GM21786 (cell line): ENCODE measurements around the gene DROSHA.
"Not testable (repeated sequence)": the region's sequence is repeated elsewhere in the genome, so short reads cannot be mapped to it uniquely, and the experiment has no call there.

Experiments used
- ATAC-seq: cut with Tn5 transposase; IDR thresholded peaks from one replicate; pipeline ENCODE4 v1.9.1; 2021; ENCODE audit not compliant: unreplicated experiment

Gene DROSHA

DNA sequence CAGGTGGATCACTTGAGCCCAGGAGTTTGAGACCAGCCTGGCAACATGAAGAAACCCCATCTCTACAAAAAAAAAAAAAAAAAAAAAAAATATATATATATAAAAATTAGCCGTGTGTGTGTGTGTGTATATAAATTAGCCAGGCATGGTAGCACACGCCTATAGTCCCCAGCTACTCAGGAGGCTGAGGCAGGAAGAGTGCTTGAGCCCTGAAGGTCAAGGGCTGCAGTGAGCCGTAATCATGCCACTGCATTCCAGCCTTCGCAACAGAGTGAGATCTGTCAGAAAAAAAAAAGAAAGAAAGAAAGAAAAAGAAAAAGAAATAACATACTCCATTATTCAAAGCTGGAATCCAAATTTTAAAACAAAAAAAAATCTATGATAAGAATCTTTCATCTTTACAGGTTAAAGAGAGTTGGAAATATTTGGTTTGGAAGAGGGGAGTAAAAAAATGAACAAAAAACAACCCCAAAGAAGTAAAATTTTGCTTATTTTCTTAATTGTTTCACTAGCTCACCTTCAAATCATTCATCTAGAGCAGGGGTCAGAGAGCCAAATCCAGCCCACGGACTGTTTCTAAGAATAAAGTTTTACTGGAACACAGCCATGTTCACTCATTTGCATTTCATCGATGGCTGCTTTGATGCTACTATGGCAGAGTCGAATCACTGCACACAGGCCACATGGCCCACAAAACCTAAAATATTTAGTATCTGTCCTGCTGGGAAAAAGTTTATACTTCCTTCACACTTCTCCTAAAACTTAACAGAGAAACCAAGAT, 109.9 kb downstream of the DROSHA start:
- ATAC-seq: no peak

DNA sequence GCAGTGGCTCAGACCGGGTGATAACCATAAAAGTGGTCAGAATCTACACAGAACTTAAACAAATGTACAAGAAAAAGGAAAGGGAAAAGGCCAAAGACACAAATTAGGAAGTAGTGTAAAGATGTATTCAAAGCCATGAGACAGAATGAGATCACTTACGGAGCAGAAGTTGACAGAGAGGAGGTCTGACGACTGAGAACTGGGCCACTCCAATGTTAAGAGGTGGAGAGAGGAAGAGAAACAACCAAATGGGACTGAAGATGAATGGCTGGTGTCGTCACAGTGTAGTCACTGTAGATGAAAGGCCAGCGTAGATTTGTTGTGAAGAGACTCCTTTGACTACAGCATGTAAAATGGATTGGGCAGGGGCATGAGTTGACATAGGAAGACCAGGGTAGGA, 114.4 kb downstream of the DROSHA start:
- ATAC-seq: no peak

DNA sequence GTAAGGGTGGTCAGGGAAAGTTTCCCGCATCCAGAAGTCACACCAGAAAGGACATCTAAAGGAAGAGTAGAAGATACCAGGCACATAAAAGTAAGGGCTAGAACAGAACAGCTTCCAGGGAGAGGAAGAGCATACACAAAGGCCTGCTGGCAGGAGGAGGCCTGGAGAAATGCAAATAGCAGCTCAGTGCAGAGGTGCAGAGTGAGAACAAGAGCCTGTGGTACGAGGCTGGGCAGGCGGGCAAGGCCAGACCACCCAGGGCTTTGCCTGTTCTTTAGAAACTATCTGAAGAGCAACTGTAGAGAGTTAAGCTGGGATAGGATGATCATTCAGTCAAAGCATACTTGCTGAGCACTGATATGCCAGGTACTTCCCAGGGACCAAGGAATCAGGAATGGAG, 115.3 kb downstream of the DROSHA start:
- no peak for ATAC-seq

DNA sequence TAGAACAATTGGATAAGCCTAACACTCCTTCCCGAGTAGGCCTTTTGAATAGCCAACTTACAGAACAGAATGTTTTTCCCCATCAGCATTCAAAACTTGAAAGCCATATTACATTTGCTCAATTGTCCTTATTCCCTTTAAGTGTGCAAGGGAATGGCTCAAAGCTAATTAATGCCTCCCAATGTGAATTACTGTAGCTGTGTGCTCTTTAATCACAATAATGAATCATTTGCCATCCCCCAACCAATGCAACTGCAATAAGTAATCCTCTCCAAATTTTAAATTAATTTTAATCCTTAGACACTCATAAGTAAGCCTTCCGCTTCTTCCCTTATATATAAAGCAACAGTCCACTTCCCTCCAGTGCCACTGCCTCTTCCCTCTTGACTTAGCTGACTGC, 115.9 kb downstream of the DROSHA start:
- no peak for ATAC-seq

DNA sequence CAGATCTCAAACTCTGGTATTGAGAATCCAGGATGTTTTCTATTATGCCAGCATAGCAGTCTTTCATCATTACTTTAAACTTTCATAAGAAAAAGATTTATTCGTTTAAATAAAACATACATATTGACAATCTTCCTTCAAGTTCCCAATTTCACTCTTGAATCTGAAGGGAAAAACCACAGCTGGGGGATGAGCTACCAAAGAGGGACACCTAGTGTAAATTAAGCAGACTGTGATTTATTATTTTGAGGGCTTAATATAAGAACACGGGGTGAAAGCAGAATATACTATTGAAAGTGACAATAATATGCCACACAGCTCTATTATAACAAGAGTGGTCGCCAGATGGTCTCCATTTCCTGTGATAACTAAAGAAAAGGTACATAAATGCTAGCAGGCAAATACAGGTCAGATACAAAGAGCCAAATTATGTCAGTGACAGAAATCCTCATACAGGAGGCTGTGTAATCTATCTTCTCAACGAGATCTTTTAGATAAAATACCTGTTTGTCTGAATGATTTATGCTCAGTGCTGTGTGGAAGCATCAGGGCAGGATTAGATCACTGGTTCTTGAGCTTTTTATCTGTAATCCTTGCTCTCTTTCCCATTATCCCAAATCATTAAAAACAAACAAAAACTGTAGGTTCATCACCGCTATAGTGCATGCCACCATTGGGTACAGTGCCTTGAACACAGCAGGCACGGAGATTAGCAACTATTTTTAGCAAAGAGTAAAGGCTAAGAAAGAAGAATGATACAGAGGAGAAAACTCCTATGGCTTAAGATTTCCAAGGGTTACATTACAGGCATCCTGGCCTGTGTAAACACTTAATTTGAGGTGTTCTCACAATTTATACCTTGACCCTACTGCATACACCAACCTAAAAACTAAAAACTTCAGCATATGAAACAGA, 116.6 kb downstream of the DROSHA start:
- ATAC-seq: no peak

DNA sequence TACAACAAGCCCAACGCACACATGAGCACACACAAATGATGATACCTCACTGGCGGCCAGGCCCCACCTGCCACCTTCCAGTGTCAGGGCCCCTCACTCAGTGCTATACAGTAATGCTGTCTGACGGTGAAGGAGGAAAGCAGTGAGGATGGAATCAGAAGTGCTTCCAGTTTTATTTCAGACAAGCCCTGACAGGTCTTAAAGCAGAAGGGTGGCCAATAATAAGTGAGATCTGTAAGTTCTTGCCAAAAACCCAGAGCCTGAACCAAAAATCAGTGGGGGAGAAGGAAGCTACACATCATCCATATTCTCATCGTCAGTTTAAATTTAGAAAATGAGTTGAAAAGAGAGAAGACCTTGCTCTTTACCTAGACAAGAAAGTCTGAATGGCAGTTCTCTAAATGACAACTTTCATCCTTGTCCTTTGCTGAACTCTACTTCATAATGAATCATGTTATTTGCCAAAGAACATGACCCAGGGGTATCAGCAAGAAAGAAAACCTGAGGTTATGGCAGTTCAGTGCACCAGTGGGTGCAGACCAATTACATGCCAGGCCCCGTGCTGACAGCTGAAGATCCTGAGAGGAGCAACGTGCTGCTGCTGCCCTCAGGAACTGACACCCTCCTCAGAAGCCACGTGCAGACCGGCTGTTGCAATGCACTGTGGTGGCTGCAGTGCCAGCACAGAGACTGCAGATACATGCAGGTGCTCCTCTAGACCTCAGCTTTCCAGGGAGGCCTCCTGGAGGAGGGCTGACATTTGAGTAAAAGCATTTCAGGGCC, 118.7 kb downstream of the DROSHA start:
- ATAC-seq: no peak

DNA sequence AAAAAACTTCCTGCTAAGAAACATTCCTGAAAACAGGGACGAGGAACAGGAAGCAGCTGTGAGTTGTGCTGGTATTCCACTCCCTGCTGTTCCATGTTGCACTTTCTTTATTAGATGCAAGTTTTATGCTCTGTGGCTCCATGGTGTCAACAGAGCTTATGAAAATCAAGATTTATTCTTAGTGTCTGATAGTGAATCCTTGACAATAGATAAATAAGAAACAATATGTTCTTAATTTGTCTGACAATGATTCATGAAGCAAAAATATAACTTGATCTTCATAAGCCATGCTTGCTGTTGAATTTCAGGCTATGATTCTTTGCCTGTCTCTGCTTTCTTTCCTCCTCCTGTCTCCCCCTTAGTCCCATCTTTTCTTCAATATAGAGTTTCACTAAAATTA, 119.6 kb downstream of the DROSHA start:
- no peak for ATAC-seq

DNA sequence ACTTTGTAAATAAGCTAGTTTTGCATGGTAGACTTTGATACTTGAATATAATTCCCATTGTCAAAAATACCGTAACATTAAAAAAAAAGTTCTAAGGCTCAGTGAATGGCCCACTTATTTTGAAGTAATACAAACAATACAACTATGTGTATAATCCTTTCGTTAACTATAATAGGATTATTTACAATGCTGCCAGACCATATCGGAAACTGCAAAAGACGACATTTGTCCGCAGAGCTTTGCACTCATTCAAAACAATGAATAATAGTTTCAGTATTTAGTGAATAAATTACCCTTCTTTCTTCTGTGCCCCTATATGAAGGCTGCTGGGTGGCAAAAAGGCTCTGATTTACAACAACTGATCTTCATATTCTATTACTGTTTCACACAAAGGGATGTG, 121.8 kb downstream of the DROSHA start:
- ATAC-seq: no peak

DNA sequence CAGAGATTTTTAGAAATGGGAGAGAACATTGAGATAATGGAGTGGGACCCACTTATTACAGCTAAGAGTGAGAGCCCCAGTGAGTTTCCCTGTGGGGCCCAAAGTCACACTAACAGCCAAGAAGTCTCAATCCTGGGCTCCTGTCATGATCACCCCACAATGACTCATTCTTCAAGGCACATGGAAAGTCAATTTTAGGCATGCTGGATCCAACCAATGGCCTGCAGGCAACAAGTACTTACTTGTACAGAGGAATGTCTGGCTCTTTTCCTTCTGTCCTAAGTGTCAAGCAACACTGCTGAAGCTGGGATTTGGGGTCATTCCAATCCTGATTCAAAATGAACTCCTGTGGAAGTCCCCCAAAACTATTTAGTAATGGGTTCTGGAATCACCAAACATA, 123.1 kb downstream of the DROSHA start:
- no peak for ATAC-seq

DNA sequence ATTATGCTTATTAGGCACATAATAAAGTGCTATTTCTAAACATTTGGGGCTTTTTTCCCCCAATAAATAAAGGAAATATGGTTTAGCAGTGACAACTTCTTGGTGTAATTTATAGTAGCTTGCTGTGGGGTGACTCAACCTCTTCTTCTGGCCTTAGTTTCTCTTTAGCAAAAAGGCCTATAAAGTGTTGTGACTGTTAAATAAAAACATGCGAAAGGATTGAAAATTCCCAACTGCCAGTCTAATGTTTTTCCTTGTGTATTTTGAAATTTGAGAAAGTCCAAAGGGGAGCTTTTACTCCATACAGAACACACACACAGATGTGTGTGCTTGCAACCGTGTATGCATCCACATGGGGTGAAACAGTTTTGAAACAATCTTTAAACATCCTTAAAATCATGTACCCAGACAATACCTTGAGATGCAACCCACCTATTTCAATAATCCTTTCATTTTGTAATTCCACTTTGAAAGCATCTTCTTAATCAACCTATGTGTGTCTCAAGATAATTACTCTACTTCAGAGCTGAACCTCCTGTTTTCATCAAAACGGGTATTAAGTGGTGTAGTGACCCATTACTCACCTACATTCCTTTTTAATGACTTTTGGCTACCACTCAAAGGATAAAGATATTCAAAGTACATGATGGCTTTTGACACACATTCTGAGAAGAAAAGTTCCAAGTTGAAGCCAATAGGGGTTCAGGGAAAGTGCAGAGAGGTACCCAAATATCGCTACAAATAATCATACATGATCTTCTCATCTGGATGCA, 123.8 kb downstream of the DROSHA start:
- ATAC-seq: no peak

DNA sequence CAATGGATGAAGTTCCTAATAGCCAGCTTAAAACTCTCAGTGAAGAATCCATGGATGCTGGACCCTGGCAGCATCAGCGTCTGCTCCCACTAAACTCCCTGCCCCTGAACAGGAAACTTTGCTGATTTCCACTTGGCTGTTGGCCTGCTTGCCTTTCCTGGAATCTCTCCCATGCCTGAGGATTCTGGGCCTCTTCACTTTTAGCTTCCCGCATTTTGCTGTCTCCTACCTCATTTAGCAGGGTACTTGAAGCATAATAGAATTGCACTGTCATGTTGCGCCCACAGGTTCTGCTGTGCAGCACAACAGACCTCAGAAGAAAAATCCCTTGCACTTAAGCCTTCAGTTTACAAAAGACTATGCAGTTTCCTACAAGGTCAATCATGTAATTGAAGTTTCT, 127.6 kb downstream of the DROSHA start:
- no peak for ATAC-seq

DNA sequence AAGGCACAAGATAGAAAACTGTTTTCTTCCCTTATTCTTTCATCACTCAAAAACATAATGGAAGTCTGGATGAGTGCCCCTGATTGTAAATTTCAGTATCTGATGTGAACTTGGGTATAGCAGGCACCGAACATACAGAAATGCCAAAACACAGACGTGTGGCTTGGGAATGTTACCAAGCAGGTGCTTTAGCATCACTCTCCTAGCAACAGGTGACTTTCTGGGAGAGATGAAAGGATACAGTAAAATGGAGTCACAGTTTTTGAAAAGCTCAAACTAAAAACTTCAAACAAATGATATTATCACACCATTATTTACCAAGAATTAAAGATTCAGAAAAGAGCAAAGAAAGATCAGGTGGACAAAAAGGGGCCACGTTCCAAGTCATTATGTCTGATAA, 130.2 kb downstream of the DROSHA start:
- no peak for ATAC-seq

DNA sequence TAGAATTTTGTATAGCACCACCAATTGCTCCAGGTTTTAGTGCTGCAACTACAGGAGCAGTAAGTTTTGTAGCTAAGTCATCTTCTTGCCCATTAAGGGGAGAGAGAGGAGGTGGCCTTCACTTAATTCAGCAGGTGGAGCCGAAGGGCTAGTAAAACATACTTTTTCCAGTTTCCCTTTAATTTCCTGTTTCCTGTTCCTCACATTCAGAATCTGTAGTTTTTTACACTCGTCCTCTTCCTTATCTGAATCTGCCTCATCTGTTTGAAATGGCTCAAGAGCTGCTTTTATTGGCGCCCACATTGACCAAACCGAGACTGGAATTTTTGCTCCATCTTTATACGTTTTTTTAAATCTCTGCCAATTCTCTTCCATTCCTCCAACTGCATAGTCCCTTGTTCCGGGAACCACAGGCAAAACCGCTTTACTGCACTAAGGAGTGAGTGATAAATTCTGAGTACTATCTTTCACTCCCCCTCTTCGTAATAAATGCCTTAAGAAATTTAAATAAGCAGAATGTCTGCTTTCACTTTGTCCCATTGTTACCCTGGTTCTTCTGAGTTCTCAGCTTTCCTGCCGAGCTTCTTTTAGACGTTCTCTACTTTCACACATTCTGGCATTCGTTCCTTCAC, 133.9 kb downstream of the DROSHA start:
- ATAC-seq: no peak

DNA sequence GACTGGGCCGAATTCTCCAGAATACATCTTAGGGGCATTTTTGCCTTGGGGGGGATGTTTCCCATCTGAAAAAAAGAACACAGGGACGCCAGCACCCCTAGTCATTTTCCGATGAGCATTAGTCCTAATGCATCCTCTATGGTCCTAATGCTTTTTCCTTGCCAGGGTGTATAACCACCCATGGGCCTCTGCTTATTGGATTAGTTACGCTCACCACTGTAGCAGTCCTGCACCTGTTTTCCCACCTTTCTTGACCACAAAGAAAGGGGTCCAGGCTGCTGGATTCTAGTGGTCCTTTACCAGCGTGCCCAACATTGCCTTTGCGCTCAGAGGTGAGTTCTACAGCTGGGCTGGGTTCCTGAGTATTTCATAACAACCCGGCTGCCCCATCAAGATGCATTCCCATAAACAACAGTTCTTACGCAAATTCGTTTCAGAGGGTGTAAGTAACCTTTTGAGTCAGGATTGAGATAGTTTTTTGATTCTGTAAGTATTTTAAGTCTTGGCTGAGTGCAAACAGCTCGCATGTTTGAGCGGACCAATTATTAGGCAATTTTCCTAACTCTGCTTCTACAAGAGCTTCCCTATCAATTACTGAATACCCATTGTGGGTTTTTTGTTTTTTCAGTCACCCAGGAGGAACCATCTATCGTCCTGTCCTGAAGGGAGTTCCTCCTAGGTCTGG, 135.1 kb downstream of the DROSHA start:
- ATAC-seq: no peak

DNA sequence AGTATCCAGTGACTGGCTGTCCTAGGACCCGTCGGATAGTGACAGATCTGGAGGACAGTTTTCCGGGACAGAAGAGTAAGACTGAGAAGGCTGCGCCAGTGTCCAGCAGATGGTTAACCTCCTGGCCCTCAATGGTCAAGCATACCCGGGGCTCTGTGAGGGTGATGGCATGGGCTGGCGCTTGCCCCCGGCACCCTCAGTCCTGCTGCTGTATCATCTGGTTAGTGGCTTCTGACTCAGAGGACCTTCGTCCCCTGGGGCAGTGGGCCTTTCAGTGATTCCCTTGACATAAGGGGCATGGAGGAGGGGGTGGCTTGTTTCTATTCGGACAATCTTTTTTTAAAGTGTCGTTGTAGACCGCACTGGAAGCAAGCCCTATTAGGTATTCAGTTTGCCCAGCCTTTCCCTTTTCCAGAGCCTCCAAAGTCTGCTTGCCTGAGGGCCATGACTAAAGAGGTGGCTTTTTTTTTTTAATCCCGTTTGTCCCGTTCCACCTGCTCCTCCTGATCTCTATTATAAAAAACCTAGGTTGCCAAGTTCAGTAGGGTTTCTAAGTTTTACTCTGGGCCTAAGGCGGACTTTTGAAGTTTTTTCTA, 136.3 kb downstream of the DROSHA start:
- not testable (repeated sequence) for ATAC-seq

DNA sequence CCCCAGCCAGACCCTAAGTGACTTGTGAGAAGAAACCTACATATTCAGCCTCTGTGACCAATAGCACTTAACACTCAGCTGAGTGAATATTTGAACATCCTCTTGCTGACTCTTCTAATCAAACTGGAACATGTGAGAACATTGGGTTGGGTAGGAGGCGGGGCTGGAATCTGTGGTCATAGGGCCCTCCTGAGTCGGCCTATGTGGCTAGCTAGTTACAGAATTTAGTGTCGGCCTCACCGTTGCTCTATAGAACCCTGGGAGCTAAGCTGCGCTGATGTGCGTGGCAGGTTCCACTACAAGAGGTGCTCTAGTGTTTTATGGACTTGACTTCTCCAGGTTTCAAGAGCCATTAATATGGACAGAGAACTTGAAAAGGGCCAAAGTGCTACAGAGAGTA, 138.8 kb downstream of the DROSHA start:
- ATAC-seq: no peak

DNA sequence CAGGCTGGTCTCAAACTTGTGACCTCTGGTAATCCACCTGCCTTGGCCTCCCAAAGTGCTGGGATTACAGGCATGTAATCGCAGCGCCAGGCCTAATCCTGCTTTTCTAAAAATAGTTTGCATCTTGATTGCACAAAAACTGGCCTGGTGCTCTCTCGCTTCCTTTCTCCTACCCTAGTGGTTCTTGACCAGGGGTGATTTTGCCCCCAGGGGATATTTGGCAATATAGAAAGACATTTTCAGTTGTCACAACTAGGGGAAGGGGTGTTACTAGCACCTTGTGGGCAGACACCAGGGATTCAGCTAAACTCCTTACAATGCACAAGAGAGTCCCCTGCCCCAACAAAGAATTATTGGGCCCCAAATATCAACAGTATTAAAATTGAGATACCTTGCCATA, 139.8 kb downstream of the DROSHA start:
- no peak for ATAC-seq

DNA sequence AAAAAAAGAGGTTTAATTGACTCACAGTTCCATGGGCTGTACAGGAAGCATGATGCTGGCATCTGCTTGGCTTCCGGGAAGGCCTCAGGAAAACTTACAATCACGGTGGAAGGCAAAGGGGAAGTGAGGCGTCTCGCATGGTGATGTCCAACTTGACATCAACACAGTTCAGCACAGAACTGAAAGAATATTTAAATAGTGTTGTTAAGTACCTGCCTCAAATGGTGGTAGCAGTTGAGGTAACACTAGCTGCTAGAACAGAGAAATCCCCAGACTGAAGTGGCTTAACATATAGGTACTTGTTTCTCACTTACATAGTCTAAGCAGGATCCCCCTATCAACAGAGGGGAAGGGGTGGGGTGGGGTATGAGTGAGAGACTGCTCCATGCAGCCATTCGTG, 141.6 kb downstream of the DROSHA start:
- ATAC-seq: no peak

DNA sequence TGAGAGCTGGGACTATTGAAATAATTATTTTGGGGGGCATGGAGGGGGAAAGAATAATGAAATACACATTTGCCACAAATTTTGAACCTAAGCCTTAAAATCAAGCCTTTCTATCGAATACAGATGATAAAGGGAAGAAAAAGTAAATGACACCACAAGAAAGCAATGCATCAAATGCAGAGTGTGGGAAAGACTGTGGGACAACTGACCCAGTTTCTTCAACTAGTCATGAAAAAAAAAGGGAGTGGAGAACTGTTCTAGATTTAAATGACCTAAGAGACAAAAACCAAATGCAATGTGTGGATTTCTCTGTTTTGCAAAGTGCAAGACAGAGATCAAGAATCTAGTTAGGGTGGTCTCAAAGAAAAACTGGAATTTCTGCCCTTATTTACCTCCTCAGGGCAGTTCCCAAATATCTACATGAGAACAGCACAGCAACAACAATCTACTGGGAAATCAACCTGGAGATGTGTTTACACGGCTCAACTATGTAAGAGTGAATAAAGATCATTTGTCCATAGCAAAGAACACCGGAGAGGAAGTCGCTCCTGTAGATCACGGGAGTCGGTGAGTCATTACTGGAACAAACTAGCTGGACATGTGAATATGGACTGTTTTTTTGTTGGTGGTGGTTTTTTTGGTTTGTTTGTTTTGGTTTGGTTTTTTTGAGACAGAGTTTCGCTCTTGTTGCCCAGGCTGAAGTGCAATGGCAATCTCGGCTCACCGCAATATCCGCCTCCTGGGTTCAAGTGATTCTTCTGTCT, 145.9 kb downstream of the DROSHA start:
- ATAC-seq: no peak
